SIG-M5 treated with dmso at 0.1 percent for 504 hours (cell line): Measurements from ENCODE around the gene CNKSR3.

Experiments used
- DNase-seq: peaks from one replicate; lab custom pipeline; 2025; ENCODE audit not compliant: unreplicated experiment; lab: John Stamatoyannopoulos, UW

The CNKSR3 gene

DNA sequence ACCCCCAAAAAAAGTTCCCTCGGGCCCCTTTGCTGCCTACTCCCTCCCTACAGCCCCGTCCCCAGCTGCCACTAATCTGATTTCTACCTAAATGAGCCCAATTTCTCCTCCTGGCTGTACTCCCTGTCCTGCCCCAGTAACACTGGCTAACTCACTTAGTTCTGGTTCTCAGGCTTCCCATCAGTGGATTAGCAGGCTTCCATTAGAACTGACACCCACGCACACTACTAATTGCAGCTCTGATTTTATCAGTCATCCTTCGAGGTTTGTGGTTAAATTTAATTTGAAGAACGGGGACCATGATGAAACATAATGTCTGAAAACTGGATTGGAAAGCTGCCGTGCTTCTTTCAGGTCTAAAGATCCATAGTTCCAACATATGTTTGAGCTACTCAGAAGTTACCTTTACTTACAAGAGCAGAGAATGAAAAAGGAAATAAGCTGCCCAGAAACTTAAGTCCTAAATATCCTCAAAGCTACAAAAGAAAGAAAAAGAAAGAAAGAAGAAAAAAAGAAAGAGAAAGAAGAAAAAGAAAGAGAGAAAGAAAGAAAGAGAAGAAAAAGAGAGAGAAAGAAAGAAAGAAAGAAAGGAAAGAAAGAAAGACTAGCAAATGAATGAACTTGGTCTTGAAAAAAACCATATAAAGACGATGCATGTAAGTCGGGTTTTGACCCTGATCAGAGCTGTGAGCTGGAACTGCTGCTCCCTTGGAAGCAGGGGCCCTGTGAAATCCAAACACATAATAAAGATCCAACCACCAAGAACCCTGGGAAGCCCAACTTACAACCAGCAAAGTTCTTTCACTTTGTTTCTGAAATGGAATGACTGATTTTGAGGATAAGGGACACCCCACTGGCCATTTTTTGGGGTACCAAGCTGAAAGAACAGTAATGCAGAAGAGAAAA, 51.7 kb downstream of the CNKSR3 start:
- DNase-seq: no peak

DNA sequence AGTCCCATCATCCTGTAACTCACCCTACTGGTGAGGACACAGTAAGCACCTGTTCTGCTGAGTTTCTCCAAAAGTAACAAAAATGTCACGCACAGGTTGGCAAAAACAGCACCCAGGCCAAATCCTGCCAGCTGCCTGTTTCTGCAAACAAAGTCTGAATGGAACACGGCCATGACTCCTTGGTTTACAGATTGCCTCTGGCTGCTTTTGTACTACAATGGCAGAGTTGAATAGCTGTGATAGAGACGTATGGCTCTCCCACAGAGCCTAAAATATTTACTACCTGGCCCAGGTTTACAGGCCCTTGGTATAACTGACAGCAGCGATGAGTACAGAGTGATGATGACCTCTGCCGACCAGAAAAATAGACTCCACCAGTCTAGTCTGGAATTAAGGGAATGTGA, 52.6 kb downstream of the CNKSR3 start:
- DNase-seq: peak; percentile 15

DNA sequence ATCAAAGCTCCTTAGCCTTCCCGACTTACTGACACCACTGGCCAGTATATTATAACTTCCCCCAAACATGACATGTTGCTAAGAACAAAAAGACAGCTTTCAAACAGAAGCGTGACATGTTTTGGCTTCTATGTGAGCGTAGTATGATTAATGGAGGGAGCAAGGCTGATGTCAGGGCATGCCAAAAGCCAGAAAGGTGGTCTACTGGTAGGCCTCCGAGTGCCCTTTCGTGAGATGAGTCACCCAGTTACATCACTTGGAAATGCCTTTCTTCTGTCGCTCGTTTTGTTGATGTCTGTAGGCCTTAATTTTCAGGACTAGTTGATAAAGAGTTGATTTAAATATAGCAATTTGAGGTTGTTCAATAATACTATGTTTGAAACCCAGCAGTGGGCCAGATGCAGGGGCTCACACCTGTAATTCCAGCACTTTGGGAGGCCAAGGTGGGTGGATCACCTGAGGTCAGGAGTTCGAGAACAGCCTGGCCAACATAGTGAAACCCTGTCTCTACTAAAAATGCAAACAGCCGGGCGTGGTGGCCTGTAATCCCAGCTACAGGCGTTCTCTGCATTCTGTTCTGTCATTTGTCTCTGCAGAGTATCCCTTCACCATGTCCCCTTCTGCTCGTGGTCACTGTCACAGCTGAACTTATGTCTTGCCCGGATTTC, 53.3 kb downstream of the CNKSR3 start:
- no peak for DNase-seq

DNA sequence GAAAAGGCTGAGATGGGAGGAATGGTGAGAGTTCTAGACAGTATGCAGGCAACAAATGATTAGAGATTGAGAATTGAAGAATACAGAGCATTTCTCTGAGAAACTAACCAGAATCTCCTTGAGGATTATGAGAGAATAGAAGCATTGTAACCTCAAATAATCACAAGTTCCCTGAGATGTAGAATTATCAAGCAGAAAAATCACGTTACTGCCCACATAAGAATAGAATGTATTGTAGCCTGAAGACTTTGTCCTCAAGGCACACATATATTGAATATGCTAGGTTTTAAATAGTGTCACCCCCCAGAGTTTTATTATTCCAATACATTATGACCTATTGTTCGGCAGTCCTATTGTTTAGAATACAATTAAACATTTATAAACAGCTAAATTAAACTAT, 57.2 kb downstream of the CNKSR3 start:
- DNase-seq: no peak

DNA sequence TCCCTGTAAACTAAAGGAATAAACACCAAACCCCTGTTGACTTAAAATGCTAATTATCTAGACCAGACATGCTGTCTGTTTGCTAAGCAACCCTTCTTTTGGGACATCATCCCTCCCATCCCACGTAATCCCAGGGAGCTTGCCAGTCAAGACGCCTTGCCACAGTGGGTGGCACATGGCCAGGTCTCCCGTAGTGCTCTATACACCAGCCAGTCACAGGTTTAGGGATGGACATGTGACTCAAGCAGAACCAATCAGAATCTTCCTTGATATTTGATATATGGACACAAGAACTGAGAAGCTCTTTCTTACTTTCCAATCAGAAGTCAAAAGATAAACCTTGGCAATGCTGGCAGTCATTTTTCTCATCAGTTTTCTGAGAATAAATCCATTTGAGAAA, 60.0 kb downstream of the CNKSR3 start:
- no peak for DNase-seq

DNA sequence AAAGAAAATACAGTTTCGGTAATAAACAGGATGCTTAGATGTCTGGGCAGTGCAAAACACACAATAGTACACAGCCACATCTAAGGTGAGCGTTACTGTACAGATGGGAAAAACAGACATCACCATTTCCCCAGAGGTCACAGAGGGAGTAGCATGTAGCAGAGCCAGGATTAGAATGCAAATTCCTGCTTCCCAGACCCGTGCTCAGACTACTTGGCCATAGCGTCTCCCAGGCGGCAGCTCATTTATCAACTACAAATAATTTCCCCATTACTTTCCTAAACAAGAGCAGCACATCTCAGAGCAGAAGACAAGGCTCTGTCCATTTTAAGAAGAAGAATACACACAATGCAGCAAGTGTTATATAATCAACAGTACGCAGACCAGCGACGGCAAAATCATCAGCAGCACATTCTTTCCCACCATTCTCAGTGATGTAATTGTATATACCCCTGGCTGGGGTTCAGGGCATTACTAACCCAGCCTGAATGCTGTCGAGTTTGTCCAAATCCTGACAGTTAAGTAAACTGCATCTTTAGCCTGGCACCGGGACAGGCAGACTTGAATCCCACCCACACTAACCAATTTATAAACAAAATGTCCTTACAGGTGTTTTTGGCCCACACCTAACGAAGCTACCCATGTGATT, 61.9 kb downstream of the CNKSR3 start:
- peak; percentile 2 for DNase-seq

DNA sequence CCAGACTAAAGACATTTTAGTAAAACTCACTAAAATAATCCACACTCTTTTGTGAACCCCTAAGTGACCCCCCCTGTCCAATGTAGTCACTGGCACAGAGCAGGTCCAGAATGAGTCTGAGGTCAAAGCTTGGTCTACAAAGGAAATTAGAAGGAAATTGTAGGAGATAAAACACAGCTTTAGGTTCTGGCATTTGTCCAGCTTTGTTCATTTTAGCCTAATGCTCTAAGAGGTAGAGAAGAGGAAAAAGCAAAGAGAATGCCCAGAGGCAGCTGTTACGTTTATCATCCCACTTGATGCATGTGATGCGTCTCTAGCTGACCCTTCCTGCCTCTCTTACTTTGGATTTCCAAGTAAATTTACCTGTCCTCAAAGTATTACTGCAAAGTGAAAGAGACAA, 62.5 kb downstream of the CNKSR3 start:
- no peak for DNase-seq

DNA sequence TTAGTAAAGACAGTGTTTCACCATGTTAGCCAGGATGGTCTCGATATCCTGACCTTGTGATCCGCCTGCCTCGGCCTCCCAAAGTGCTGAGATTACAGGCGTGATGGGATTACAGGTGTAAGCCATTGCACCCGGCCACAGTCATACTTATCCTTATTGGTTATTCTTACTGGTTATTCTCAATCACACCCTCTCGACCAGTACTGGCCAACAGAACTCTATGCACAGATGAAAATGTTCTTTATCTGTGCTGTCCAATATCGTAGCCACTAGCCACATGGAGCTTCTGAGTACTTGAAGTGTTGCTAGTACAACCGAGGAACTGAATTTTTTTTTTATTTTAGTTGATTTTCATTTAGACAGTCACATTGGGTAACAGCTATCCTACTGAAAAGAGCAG, 63.5 kb downstream of the CNKSR3 start:
- DNase-seq: no peak

DNA sequence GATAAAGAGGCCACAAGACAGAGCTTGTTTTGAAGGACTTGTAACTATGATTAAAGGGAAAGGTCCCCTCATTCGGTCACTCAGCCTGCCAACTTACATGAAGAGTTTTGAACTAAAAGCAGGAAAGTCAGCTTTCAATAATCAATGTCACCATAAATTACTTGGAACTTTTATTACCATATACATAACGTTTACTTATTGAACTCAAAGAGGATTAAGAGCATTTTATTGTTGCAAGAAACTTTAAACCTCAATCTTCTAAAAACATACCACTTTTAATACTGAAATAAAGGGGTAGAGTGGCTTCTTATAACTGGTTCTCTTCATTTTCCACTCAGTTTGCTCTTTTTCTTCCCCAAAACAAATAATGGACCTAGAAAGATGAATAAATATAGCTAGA, 65.1 kb downstream of the CNKSR3 start:
- no peak for DNase-seq

DNA sequence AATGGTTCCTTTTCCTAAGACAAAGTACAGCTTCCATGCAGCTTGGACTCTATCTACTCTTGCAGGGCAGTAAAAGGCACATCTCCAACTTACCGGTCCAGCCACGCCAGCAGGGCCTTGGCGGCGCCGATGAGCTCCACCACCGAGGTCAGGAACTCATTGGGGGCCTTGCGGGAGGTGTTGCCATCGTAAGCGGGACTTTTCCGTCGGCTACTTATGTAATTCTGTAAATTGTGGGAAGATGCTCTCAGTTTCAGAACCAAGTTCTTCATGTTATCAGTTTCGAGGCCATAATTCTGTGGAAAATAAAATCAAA, 68.5 kb downstream of the CNKSR3 start:
- no peak for DNase-seq

DNA sequence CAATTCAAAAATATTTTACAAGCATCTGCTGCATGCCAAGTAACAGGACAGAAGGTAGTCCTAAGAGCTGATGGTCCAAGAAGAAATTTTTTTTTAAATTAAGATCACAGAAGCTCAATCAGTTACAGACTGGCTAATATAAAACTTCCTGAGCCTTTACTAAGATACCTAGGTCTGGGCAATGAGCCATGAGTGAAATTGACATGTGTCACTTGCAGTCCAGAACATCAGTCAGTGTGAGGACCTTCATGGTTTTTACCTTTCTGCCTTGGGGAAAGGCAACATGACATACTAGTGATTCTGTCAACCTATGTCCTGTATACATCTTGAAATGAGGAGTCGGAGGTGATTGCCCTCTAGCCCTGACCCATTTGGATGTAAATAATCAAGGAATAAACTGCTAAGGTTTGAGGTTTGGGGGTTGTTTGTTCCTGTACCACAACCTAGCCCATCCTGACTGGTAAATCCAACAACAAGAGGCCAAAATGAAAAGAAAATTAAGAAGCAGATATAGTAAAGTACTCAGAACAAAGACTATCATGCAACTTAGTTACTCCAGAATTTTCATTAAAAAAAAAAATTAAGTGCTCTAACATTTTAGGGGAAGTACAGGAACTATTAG, 70.0 kb downstream of the CNKSR3 start:
- DNase-seq: no peak

DNA sequence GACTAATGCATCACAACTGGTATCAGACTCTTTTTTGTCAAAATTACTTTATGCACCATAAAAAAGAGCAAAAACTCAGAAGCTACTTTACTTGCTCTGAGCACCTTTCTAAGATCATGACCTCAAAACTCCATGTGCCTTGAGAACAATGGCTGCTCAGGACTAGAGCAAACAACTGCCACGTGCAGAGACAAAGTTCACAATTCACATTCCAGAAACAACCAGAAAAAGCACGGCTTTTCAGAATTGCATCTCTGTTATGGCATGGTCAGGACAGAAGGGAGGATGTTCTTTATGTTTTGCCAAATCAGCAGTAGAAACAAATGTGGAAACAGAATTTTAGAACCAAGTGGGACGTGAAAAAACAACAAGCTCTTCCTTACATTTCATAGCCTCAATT, 70.5 kb downstream of the CNKSR3 start:
- no peak for DNase-seq

DNA sequence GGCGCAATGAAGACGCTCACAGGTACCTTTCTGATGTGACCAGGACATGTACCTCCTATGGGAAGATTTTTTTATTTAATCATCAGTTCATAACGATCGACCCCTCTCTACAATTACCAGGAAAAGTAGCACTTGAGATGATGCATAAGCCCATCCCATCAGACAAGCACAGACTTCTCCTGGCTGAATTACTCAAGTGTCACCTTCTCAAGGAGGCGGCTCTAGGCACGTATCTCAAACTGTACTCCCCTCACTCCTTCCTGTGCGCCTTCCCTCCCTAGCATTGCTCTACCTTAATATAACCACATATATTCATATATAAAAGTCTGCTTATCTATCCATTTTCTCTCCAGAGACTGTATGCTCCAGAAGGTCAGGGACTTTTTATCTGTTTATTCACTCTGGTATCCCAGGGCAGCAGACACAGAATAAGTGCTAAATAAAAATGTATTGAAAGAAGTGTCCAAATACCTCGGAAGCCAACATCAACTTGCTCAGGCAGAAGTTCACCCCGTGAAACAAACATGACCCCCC, 71.5 kb downstream of the CNKSR3 start:
- DNase-seq: no peak

DNA sequence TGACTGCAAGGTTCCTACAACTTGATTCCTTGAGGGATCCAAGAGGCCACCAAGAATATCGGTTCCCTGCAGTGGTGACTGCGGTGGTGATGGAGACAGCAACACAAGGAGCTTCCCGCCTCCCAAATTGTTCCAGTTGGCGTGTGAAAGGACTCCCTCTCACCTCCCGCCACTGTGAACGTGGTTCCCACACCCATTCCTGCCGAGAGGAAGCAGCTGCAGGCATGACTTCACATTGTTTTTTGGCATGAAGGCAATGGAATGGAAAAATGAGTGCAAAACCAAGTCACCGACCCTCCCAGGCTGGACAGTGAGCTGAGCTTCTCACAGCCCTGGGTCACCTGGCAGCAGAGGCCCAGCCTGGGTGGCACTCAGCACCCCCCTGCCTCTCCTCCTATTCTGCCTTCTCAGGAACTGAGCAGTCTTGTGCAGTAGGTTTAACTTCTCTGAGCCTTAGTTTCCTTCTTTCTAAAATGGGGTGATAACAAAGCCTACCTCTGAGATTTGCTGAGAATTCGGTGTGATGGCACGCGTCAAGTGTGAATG, 75.0 kb downstream of the CNKSR3 start:
- DNase-seq: no peak

DNA sequence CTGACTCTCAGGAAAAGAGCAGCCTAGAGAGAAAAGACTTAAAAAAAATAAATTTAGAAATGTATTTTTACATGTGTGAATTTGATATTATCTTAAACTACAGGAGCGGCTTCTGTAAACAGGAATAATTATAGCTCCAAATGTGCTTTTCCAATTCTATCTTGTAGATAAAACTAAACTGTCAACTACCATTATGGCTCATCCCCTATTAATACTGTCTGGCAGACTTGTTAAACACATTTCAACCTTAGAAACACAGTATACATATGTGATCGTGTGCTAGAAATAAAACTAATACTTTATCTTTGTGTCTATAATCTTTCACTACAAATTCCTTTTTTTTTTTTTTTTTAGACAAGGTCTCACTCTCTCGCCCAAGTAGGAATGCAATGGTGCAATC, 75.8 kb downstream of the CNKSR3 start:
- no peak for DNase-seq

DNA sequence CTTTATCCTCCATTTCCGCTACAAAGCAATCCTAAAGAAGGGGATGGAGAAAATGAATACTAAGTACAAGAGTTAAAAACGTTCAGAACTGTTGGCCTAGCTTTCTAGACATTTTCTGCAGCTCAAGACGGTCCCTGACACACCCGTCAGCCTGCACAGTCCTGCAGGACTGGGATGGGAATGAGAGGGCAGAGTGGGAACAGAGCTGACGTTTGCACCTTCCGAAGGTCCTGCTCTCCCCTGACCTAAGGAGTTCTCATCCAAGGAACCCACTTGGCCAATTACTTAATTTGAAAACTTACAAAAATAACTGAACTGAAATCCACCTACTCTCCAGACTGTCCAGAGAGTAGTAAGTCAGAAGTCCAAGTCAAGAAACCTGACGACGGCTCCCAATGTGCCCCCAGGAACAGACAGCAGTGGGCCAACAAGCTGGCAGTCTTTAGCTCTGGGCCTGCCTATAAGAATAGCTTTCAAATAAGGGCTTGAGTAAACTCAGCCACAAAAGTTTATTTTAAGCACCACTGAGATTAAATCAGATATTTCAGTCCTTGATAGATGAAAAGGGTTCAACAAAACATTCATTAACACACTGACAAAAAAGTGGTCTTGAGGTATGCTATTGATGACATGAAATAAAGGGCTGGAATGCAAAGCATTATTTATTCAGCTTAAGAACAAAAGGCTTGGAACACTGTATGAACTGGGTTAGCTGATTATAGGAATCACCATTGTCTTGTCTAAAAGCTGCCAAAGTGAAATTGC, 76.8 kb downstream of the CNKSR3 start:
- DNase-seq: no peak

DNA sequence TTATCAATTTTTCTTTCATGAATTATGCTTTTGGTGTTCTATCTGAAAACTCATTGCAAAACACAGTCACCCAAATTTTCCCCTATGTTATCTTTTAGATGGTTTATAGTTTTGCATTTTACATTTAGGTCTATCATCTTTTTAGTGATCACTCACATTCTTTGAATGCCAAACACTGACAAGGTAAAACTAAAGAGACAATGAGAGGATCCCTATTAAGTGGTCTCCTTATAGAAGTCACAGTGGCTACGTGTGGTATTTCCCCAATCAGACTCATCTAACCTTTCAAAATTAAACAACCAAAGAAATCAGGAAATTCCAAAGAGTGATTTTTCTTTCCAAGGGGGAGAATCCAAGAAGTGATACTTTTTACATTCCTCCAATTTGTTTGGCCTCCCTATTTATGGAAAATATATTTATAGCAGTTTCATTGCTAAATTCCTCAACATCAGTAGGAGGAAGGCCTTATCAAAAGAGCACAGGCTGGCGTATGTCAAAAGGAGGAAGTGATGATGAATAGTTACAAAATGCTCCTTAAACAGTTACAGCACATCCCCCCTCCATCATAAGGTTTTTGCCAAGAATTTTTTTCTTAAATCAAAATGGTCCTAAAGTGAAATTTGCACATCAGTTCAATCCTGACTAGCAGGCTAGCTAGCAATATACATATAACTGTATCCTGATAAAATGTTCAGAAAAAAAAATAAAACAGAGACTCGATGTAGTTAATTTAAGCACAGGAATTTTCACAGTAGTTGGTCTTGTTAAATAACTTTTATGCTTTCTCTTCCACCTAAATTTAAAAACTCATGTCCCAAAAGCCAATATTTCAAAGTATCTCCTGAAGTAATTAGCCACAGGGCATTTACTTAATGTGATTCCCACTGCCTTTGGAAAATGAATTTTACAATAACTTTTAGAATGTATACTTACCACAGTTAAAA, 77.7 kb downstream of the CNKSR3 start:
- peak; percentile 90 for DNase-seq

DNA sequence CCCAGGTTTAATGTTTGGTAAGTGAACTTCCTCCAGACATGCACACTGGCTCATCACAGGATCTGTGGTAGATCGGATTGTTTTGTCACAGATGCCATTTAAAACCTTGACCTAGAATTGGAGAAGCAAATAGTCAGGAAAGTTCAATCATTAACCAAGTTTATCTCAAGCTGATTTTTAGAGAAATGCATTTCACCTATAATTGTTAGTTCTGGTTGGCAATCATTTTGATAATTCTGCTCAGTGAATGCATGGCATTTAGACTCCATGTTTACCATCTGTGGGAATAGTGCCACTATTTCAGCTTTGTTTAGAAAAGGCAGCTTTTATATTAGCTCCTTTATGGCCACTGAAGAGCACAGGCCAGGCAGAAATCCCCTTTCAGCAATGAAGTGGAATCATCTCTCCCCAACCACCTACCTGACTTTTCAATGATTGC, 80.0 kb downstream of the CNKSR3 start:
- no peak for DNase-seq

DNA sequence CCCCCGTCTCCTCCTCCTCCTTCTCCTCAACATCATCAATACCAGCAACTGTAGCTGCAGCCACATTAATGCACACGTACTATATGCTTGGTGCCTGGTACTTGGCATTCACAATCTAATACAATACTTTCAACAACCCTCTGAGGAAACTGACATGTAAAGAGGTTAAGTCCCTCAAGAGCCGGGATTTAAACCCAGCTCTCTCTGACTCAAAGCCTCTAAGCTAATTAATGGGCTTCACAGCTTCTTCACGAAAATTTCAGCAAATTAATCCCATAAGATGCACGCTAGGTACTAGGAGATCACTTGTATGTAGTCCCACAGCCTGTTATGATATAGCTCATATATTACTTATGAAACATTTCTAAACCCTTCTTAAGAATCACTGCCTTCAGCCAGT, 80.8 kb downstream of the CNKSR3 start:
- no peak for DNase-seq
